CMK (cell line): ENCODE data around the gene AOC1.

ENCODE experiments used
- DNase-seq: peaks from one replicate; pipeline ENCODE4 v3.0.0-alpha.2; 2010; ENCODE audit warnings: low read depth

AOC1 gene

DNA sequence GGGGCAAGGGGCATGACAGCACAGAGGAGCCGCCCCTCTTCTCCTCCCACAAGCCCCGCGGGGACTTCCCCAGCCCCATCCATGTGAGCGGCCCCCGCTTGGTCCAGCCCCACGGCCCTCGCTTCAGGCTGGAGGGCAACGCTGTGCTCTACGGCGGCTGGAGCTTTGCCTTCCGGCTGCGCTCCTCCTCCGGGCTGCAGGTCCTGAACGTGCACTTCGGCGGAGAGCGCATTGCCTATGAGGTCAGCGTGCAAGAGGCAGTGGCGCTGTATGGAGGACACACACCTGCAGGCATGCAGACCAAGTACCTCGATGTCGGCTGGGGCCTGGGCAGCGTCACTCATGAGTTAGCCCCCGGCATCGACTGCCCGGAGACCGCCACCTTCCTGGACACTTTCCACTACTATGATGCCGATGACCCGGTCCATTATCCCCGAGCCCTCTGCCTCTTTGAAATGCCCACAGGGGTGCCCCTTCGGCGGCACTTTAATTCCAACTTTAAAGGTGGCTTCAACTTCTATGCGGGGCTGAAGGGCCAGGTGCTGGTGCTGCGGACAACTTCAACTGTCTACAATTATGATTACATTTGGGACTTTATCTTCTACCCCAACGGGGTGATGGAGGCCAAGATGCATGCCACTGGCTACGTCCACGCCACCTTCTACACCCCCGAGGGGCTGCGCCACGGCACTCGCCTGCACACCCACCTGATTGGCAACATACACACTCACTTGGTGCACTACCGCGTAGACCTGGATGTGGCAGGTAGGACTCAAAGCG is 5.1 kb downstream of the AOC1 start:
- DNase-seq = no peak

DNA sequence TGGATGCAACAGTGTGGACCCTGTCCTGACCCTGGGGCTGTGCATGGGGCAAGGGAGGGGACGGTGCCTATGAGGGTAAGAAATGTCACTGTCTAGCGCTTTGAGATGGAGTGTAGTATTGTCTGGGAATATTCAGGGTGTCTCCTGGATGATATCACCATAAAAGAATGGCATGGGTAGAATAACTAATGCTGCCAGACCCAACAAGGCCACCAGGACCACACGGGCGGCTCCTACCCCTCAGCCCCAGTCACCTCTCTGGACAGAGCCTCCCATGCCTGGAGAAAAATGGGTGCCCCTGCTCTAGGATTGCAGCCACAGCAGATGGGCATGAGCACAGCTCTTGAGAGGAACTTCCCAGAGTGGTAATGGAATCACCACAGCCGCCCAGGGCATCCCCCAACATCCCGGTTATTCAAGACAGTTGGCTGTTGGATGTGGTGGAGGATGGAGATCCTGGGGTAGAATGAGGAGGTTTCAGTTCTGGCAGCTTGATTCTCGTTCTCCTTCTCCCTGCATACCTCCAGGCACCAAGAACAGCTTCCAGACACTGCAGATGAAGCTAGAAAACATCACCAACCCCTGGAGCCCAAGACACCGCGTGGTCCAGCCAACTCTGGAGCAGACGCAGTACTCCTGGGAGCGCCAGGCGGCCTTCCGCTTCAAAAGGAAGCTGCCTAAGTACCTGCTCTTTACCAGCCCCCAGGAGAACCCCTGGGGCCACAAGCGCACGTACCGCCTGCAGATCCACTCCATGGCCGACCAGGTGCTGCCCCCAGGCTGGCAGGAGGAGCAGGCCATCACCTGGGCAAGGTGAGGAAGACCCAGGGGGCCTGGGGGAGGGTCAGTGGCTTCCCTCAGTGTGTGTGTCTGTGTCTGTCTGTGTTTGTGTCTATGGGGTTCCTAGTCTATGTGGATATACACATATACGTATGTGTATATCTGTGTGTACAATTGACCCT is 6.2 kb downstream of the AOC1 start:
- DNase-seq = no peak

DNA sequence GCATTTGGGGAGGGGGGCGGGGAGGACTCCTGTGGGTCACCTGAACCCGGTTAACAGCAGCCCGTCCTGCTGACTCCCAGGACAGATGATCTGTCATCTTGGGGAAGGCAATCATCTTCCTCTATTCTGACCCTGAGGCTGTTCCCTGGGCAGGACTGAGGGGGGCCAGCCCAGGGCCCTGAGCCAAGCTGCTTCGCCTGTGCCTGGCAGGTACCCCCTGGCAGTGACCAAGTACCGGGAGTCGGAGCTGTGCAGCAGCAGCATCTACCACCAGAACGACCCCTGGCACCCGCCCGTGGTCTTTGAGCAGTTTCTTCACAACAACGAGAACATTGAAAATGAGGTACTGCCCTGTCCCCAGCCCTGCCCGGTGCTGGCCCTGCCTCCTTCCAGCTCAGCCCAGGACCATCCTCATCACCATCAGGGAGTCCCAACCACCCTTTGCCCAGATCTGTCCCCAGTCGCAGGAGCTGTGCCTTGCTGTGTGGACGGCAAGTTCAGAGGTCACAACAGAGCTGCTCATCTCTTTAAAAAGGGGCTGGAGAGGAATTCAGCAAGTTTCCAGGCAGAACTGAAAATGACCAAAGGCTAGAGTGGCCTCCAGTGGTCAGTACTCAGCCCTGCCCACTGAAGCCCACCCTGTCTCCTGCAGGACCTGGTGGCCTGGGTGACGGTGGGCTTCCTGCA is 8.1 kb downstream of the AOC1 start:
- no peak for DNase-seq

- no peak for DNase-seq
These were observed 8.6 kb downstream of the AOC1 start for GRCh38 chr7:150860978-150861295.

GRCh38 chr7:150862356-150862755 is 10.0 kb downstream of the AOC1 start:
- no peak for DNase-seq

DNA sequence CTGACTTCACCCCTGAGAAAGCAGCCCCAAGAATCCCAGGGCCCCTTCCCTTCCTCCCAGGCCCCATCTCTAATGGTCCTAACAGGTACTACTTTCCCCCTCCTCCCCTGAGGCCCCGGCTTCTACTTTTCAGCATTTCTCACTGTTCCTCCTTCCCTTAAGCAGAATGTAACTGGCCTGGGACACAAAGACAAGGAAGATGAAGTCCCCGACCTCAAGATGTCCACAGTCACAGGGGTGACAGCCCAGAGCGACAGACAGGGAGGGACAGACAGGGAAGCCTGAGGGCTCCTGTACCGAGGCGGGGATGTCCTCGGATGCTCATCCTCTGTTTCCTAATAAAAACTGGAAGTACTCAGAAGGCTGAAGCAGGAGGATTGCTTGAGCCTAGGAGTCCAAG is 11.6 kb downstream of the AOC1 start:
- no peak for DNase-seq

GRCh38 chr7:150866932-150867564 is 14.7 kb downstream of the AOC1 start:
- DNase-seq = no peak

GRCh38 chr7:150867605-150868004 is 15.3 kb downstream of the AOC1 start:
- no peak for DNase-seq

- no peak for DNase-seq
These were observed 17.1 kb downstream of the AOC1 start for GRCh38 chr7:150869467-150869866.

- no peak for DNase-seq
These were observed 19.3 kb downstream of the AOC1 start for GRCh38 chr7:150871601-150872000.

DNA sequence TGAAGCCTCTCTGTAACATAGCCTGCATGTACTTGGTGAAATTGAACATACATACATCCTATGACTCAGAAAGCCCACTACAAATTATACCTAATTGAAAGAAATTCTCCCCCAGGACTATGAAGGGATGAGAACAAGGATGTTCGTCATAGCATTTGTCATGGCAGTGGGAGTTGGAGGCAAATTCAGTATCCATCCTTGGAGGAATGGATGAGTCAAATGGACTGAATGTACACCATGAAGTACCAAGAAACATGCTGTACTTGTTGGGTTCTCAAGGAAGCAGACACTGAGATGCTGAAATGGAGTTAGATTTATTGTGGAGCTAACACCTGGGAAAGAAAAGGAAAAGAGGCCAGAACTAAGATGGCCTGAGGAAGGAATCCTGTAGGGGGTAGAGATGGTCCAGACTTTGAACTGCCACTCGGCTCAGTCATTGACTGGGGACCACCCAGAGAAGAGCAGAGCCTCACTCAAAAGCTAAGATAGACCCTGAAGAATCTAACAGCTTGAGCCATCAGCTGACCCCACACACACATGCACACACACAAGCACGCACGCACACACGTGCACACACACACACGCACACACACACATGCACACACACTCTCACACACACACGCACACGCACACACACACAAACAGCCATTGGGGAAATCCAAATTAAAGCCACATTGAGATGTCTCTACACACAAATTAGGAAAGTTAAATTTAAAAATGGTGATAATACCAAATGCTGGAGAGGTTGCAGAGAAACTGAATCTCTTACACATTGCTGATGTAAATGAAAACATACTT is 22.3 kb downstream of the AOC1 start:
- no peak for DNase-seq

DNA sequence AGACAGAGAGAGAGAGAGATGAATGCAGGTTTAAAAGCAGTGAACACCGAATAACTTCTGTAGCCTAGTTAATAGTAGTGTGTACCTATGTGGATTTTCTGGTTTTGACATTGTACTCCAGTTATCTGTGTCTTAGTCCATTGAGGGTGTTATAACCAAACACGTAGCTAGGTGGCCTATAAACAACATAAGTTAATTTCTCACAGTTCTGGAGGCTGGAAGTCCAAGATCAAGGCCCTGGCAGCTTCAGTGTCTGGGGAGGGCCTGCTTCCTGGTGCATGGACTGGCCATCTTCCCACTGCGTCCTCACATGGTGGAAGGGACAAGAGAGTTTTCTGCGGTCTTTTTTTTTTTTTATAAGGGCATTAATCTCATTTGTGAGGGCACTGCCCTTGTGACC is 23.5 kb downstream of the AOC1 start:
- DNase-seq = no peak

DNA sequence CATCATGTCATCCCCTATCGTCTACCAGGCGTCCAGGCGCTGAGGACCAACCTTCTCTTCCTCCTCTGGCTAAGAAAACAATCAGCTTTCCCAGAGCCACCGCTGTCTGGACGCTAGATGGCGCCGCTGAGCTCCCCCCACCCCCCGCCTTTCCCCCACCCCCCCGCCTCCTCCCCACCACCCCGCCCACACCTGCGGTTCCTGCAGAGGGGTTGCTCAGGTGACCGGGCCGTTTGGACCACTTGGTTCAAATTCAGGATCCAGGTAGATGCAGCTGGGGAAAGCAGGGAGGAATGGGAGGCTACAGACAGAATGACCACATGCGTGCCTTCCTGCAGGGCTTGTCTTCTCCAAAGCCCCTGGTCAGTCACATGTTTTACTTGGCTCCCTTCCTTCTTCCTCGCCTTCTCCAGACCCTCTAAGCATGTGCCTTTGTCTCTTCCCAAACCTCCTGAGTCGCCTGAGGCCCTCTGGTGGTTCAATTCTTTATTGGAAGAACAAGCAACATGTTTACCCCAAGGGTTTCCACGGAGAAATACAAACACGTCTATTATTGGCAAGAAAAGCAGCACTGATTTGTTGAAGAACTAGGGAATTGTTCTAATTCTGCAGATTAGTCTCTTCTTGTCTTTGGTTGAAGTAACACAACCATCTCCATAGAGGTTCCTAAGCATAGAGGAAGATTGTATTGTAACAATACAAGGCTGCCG is 24.7 kb downstream of the AOC1 start:
- DNase-seq = peak; percentile 11

- no peak for DNase-seq
These were observed 25.2 kb downstream of the AOC1 start for GRCh38 chr7:150877536-150877935.

GRCh38 chr7:150879345-150879744 is 27.0 kb downstream of the AOC1 start:
- no peak for DNase-seq

DNA sequence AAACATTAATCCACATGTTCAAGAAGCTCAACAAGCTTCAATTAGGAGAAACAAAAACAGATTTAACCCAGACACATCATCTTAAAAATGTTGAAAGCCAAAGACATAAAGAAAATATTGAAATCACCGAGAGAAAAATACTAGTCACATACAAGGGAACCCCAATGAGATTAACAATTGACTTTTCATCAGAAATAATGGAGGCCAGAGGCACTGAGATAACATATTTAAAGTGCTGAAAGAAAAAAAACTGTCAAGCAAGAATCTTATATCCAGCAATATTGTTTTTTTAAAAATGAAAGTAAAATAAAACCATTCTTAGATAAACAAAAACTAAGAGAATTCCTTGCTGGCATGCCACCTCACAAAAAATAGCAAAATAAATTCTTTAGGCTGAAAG is 28.9 kb downstream of the AOC1 start:
- DNase-seq = no peak

- DNase-seq = no peak
These were observed 38.7 kb downstream of the AOC1 start for GRCh38 chr7:150890853-150891584.

- no peak for DNase-seq
These were observed 39.4 kb downstream of the AOC1 start for GRCh38 chr7:150891740-150892139.

DNA sequence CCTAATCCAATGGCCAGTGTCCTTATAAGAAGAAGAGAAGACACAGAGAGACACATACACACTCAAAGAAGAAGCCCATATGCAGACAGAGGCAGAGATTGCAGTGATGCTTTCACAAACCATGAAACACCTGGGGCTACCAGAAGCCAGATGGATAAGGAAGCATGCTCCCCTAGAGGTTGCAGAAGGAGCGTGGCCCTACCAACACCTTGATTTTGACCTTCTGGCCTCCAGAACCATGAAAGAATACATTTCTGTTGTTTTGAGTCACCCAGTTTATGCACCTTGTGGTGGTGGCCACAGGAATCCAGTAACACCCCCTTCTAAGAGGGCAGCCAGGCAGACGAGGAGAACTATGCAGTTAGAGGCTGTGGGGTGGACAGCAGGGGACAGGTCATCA is 43.5 kb downstream of the AOC1 start:
- no peak for DNase-seq

- DNase-seq = no peak
These were observed 44.4 kb downstream of the AOC1 start for GRCh38 chr7:150896562-150897209.
